RPMI7951 (cell line): ENCODE measurements around the gene FGFR2. TPM values are rescaled to one million over a fixed set of nuclear protein-coding genes. Genes with fewer than 3 reads are reported as not detected.
A peak's percentile ranks its signal among the peaks of the same experiment; 100 is the strongest.
"Not testable (repeated sequence)": the region's sequence is repeated elsewhere in the genome, so short reads cannot be mapped to it uniquely, and the experiment has no call there.

ENCODE experiments used
- DNase-seq: peaks from one replicate; pipeline ENCODE4 v3.0.0-alpha.2; 2012; ENCODE audit warnings: low read depth
- total RNA-seq: library from RNA; depleted of rRNA; stranded (reverse); fragments of >200 nt; shearing (Covaris generic); gene quantifications from 2 replicates; pipeline ENCODE4 v1.2.3, GENCODE V29; 2014

Gene FGFR2
- total RNA-seq, 1 experiment from 2014 or later = 0.60 TPM

DNA sequence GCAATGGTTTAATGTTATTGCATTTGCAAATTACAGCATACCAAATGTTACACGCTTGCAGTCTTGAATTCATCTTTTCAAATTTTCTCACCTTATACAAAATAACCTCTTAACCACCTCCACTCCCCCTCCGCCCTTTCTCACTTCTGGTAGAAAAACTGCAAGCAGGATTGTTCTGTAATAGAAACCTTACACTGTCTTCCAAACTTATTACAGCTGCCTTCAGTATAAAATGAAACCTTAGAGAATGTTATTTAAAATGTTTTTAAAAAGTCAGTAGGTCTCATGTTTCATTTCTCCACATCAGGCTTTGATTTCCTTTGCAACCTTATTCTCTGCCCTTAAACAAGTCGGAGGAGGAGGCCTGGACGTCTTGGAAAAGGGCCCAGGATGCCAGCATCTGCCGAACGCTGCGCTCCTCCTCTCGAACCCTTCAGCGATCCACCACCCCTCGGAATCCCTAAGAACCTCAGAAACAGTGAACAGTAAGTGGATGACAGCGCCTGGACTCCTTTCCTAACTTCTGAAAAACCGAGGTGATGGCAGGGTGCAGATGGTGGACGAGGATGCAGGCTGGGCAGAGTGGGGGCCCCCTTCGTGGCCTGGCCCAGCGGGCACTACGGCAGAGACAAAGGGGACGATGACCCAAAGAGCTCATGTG is 74.0 kb downstream of the FGFR2 start:
- DNase-seq = no peak

DNA sequence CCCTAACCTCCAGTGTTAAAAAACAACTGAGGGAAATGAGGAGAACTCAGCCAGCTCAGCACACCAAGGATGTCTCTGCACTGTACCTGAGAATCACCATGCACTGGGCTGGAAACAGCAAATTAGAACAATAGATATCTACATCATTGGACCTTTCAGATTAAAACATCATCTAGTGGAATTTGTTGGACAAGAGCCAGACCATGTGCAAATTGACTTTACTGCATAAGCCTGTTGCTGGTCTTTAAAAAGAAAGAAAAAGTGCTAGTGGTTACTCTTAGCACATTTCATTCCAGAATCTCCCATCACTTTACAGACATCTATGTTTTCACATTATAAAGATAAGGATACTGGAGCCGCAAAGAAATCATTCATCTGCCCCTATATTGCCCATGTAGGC is 75.4 kb downstream of the FGFR2 start:
- DNase-seq = no peak

DNA sequence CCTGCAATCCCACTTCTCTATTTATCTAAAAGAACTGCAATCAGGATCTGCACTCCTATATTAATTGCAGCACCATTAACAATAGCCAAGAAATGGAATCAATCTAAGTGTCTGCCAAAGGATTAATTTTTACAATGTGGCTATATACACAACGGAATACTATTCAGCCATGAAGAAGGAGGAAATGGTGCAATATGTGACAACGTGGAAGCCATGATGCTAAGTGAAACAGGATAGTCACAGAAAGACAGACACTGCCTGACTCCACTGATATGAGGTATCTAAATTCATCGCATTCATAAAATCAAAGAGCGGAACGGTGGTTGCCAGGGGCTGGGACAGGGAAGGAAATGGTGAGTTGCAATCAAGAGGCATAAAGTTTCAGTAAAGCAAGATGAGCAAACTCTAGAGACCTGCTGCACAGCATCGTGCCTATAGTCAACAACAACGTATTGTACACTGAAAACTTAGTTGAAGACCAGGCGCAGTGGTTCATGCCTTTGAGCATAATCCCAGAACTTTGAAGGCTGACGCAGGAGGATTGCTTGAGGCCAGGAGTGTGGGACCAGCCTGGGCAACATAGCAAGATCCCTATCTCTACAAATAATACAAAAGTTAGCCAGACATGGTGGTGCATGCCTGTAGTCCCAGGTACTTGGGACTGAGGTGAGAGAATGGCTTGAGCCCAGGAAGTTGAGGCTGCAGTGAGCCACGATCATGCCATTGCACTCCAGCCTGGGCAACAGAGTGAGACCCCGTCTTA is 76.3 kb downstream of the FGFR2 start:
- no peak for DNase-seq

DNA sequence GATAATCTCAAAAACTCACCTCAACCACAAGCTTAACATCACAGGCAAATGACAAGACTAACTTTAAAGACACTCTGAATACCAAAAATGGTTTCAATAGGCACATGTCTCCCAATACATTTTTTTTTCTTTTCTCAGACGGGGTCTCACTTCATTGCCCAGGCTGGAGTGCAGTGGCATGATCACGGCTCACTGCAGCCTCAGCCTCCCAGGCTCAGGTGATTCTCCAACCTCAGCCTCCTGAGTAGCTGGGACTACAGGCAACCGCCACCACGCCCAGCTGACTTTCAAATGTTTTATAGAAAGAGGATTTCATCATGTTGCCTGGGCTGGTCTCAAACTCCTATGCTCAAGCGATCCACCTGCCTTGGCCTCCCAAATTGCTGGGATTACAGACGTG is 77.7 kb downstream of the FGFR2 start:
- DNase-seq = not testable (repeated sequence)

DNA sequence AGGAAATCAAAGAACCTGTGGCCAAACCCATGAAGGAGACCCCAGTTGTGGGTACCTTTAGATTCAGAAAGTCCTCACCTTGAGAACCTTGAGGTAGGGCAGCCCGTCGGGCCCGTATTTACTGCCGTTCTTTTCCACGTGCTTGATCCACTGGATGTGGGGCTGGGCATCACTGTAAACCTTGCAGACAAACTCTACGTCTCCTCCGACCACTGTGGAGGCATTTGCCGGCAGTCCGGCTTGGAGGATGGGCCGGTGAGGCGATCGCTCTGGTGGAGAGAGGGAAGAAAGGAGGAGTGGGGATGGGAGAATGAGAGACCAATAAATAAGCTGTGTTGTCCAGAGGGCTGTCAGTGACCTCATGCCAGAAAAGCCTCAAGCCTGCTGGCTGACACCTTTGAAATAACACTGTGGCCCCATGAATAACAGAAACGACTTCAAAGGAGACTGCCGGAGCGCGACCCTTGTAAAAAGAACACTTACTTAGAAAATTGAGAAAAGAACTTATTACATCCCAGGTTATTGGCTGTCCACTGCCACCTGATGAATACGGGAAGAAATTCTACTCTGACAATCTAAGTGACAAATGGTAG is 78.2 kb downstream of the FGFR2 start:
- DNase-seq = no peak

DNA sequence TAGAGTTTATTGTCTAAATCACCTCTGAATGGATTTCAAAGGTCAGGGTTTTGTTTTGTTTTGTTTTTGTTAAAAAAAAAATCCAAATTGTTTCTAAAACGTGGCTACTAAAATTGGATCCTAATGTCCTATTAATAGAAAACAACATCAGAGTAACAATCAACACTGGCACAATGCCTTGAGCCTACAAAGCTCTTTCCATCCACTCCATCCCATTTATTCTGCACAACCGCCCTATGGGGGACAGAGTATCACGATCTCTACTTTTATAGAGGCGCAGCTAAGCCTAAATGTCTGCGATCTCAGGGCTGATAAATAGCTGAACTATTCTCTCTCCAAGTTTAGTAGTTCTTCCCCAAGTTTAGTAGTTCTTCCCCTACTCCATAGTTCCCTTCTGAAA is 78.8 kb downstream of the FGFR2 start:
- DNase-seq = no peak

DNA sequence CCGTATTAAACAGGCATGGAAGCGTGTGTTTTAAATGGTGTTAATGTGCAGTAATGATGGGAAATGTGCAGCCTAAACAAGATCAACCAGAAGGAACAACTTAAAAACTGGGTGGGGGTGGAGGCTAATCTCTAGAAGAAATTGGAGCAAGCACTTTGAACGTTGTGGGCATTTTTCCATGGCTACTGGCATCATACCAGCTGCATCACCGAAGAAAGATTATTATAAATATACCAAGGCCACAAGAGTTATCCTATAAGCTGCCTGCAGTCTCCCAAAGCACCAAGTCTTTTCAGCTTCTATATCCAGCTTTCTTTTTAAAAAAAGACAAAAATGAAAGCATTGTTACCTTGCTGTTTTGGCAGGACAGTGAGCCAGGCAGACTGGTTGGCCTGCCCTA is 79.9 kb downstream of the FGFR2 start:
- DNase-seq = no peak

DNA sequence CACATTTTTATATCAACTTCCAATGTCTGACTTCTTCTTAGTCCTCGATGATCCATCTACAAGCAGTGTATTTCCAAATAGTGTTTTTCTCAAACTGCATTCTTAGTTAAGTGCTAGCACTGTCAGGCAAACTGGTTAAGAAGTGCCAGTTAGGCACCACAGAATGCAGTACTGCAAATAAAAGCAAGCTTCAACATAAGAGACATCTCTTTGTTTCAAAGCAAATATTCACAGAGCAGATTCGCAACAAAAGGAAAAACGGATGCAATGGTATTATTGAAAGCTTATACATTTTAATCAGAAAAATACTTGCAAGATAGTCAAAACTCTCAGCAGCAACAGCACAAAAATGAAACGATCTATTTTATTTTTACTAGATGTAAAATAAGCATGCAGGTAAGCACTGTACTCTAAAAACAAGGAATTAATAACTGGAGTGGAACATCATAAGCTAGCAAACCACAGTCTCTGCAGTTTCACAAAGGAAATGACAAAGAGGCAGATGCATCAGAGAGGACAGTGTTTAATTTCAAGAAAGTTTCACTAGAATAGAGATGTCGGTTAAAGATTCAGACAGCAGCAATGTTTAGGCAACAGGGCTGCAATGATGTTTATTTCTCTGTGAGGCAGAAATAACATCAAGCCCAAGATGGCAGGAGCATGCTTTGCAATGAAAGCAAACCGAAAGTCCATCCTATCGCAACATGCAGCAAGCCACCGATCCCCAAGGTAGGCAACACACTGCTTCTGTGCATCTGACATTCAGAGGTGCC is 82.0 kb downstream of the FGFR2 start:
- no peak for DNase-seq

DNA sequence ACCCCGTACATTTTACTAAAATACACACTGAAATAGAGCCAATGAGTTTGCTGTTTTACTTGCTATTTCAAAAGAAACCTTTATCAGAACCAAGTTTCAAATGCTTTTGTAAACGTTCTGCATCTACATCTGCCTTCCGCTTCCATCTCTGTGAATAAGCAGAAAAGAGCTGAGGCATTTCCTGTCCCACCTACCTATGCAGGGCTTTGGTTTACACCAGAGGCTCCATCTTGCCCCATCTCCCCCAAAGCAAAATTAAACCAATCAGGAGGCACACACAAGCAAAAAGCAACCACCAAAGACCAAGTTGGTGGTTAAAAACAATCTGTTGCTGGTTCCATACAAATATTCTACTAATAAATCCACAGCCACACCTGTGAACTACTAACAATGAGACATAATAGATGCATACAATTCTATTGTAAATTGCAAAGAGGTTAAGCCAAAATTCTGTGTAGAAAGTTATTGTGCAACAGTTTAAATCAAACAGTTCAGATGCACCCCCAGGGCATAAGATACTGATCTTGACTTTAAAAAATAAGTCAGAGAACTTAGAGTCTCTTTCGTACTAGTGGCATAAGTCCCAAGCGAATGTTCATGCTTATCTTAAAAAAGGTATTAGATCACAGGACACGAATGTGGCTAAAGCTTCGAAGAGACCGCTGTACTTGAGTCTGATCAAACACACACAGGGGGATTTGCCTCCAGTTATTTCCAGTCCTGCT is 83.9 kb downstream of the FGFR2 start:
- DNase-seq = no peak

DNA sequence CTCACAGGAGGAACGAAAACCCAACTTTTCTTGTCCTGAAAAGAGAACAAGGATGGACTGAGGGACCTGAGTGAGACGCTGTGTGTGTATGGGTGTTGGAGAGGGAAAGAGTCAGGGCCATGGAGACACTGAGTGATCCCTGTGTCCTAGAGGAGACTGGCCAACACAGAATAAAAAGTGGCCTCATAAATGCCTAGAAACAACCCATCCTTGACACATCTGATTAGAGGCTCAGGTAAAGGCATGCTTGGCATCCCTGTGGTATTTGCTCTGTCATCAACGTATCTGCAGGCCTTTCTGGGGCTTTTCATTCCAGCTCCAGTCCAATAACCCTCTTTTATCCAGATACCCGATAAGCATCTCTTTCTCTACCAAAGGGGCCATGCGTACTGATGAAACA is 86.3 kb downstream of the FGFR2 start:
- no peak for DNase-seq

DNA sequence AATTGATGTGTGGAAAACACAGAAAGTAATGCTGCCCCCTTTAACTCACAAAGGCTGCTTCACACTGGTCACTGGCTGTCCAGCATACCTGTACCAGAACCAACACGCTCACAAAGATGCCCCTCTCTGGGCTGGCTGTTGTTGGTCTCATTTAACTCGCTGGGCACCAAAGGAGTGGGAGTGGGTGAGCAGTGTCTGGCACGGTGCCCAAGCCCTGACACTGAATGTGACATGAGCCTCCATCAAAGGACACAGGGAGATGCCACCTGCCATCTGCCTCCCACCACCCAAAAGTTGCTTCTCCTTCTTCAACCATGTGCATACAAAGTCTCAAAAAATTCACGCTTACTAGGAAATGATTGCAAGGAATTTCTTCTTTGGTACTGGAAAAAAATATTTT is 86.8 kb downstream of the FGFR2 start:
- DNase-seq = no peak

DNA sequence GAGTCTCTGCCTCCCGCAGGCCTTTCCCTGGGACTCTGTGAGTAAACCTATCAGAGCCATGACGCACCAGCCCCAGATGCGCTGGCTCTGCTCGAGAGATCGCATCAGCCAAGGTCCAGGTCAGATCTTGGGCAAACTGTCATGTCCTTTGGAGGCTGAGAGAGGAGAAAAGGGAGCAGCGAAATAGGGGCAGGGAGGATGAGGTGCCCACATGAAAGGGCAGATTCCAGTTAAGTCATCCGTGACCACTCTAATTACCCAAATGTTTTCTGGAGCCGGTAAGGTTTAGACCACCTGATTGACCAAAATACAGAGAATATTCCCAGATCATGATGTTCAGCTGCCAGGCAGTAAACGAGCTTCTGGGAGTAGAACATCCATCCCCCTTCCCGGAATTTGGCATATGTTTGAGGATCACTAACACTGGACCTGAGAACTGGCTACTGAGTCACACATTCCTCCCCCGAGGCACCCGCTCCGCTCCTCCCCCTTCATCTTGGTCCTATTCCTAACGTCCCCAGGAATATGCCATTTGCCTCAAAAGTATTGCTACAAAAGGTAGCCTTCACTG is 88.0 kb downstream of the FGFR2 start:
- DNase-seq = peak; percentile 80

DNA sequence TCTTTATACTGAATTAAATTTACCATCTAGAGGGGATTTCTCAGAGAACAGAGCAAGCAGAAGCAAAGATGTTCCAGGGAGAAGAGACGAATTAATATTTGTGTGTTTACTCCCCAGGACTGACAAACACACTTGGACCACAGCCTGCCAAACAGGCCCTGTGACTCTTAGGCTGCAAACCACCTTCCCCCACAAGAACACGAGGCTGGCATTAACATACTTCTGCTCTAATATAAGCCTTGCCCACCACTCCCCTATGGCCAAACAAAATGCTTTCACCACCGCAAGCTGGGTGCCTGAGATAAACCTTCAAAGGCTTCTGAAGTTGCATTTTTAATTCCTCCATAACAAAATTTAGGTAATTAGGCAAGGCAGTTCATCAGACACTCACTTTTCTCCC is 88.4 kb downstream of the FGFR2 start:
- no peak for DNase-seq

DNA sequence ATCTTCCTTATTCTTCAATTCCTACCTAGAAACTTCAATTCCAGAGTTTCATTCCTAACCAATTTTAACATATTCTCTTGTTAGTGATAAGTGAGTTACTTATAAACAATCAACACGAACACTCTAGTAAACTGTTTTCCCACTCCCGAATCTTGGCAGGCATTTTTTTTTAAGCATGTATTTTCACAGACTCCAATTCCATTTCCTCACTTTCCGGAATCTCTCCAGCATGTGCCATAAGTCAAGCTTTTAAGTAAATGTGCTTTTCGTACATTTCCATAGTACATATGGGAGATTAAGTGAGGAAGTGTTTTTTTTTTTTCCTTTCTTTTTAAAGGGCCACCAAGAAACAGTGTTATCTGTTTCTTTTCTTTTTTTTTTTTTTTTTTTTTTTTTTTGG is 89.1 kb downstream of the FGFR2 start:
- no peak for DNase-seq

DNA sequence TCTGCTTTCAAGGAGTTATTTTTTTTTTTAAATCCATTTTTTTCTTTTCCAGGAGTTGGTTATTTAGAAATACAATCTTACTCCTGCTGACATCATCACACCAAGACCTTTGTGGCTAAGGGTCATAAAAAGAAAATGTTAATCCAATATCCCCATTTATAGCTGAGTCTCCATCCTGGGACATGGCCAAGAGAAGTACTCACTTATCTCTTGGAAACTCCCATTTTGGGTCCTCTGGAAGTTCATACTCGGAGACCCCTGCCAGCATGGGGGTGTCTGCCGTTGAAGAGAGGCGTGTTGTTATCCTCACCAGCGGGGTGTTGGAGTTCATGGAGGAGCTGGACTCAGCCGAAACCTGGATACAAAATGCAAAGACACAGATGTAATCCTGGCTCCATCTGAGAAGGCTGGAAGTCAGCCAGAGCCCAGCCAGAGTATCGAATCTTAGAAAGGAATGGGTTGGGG is 94.6 kb downstream of the FGFR2 start:
- DNase-seq = no peak

DNA sequence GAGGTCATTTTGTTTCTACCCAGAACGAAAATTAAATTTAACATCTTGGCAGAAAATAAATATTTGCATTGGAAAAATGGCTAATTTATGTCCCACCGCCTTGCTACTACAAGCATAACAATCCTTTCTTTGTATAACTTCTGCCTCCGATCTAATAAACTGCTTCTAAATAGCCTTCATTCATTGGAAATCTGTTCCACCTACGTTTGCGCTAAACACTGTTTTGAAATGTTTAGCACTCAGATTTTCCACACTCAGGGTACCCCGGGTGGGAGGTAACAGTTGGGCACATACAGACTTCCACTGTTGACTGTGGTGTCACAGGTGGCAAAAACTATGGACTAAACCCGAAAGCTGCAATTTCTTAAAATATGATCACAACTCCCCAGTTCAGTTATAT is 96.4 kb downstream of the FGFR2 start:
- DNase-seq = no peak

DNA sequence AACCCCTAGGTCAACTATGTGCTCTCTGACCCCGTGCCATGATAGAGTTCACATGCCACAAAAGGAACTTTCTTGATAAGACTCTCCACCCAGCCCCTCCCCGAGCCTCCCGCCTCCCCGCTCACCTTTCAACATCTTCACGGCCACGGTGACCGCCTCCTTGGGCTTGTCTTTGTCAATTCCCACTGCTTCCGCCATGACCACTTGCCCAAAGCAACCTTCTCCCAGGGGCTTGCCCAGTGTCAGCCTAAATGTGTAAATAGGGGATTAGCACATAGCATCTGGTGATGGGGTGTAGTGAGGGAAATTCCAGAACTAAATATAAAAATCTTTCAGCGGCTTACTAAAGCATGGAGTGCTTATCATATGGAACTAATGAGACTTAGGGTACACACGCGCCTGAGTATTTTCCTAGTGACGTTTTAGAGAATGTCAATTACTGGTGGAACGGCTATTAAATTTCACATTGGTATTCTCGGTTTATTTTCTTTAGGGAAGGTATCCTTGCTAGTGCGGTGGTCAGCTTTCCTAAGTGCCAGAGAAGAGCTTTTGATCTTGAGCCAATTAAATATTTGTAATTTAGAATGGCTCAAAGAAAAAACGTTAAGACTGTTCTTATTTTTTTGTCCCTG is 97.4 kb downstream of the FGFR2 start:
- DNase-seq = no peak

DNA sequence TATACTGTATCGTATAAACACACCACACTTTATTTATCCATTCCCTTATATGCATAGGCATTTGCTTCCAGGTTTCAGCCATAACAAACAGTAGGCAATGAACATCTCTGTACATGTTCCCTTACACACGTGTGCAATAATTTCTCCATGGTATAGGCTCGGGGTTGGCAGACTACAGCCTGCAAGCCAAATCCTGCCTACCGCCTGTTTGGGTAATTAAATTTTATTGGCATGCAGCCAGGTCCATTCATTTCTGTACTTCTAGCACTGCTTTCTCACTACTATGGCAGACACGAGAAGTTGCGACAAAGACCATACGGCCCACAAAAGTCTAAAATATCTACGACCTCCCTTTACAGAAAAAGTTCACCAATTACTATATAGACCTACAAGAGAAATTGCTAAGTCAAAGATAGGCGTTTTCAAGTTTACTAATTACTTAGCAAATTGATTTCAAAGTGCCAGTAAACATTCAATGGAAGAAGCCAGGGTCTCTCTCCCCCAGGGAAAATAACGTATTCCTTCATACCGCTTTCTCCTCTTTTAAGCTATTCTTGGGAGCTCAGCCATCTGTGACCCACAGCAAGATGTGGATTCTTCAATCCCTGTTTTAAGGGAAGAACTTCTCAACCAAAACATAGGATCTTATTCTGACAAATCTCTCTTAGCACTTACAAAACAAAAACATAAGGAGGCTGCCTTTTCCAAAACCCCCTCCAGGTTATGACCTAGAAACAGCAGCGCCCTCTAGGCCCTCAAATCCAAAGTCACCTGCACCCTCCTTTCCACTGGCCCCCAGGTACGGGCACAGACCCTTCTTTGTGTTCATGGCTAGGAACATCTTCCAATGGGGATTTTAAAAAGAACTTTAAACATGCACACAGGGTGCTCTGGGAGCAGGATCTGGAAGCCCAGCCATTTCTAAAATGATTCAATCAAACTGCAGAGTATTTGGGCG is 100.5 kb downstream of the FGFR2 start:
- no peak for DNase-seq

DNA sequence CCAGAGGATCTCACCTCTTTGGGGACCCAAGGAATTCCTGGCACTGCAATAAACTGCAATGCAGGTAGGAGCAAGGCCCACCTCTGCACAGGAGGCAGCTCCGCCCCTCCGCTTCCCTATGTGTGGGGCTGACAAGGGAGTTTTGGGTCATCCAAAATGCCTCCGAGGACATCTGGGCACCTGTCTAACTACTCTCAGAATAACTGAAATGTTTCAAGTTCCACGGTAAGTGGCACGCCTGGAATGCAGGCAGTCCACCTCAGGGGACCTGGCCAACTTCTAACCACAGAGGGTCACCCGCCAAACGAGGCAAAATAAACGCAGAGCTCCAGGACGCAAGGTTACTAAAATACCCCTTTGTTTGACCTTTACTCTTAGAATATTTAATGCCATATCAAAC is 102.5 kb downstream of the FGFR2 start:
- no peak for DNase-seq

DNA sequence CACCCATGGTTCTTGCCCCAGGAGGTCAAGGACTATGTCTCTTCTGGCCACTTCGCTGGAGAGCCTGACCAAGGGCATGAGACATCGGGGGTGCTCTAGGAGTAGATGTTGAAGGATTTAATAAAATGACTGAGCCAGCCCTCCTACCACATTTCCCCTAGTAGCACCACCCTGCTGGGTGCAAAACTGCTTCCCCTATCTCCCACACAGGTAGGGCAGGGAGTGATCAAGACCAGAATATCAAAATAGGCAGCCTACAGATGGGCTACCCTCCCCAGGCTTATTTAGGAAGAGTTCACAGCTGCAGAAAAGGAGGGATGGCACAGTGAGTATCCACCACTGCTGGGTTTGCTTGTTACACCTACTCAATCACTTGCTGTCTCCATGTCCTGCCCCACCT is 103.9 kb downstream of the FGFR2 start:
- DNase-seq = no peak
